ENCODE results near the gene AP1B1.

AP1B1 gene

GRCh38 chr22:29330753-29331152, 57.6 kb downstream of the AP1B1 start:
- no peak for DNase-seq

GRCh38 chr22:29330291-29330690, 58.1 kb downstream of the AP1B1 start:
- DNase-seq, result no peak

- no peak for DNase-seq
Observed at GRCh38 chr22:29329581-29329980, 58.8 kb downstream of the AP1B1 start.

GRCh38 chr22:29328566-29329500, 59.5 kb downstream of the AP1B1 start:
- DNase-seq, result no peak

GRCh38 chr22:29328055-29328454, 60.3 kb downstream of the AP1B1 start:
- no peak for DNase-seq

GRCh38 chr22:29327089-29327764, 61.1 kb downstream of the AP1B1 start:
- no peak for DNase-seq

- no peak for DNase-seq
Observed at GRCh38 chr22:29326481-29326880, 61.9 kb downstream of the AP1B1 start.

GRCh38 chr22:29325785-29326315, 62.5 kb downstream of the AP1B1 start:
- no peak for DNase-seq

GRCh38 chr22:29325356-29325755, 63.0 kb downstream of the AP1B1 start:
- no peak for DNase-seq

- no peak for DNase-seq
Observed at GRCh38 chr22:29323641-29324040, 64.7 kb downstream of the AP1B1 start.

GRCh38 chr22:29320546-29320945, 67.8 kb downstream of the AP1B1 start:
- DNase-seq, result no peak

GRCh38 chr22:29319072-29319471, 69.3 kb downstream of the AP1B1 start:
- no peak for DNase-seq

GRCh38 chr22:29317827-29318454, 70.4 kb downstream of the AP1B1 start:
- no peak for DNase-seq

GRCh38 chr22:29316141-29316828, 72.1 kb downstream of the AP1B1 start:
- DNase-seq, result no peak

GRCh38 chr22:29315286-29316140, 72.9 kb downstream of the AP1B1 start, which contains the start of gene RASL10A:
RASL10A (minus strand) TSS chr22:29315697; CDS start chr22:29315246, 451 bp downstream.
- DNase-seq, result peak; percentile 34

GRCh38 chr22:29314537-29315285, 73.7 kb downstream of the AP1B1 start:
- DNase-seq, result peak; percentile 40

GRCh38 chr22:29313576-29314466, 74.5 kb downstream of the AP1B1 start:
- peak; percentile 24 for DNase-seq

GRCh38 chr22:29313126-29313575, 75.2 kb downstream of the AP1B1 start:
- peak; percentile 78 for DNase-seq
